HTR-8/SVneo (cell line): Measurements from ENCODE around the gene LRP1.

Experiments
- DNase-seq: peaks from one replicate; pipeline ENCODE4 v3.0.0; 2011; ENCODE audit warnings: low spot score, mixed read lengths; ENCODE audit not compliant: insufficient read length
- FAIRE-seq: peaks from 2 replicates; lab custom pipeline; 2011; peaks lifted over from hg19 to GRCh38; lab: Jason Lieb, UNC

Gene LRP1

GRCh38 chr12:57262126-57262822, 134.0 kb downstream of the LRP1 start:
- DNase-seq (no peak), FAIRE-seq (no peak)
